HG03442 (cell line): Measurements from ENCODE around the gene GPALPP1.
"Not testable (repeated sequence)": the region's sequence is repeated elsewhere in the genome, so short reads cannot be mapped to it uniquely, and the experiment has no call there.

Source experiments
- ATAC-seq: cut with Tn5 transposase; IDR thresholded peaks from one replicate; pipeline ENCODE4 v1.9.1; 2021; ENCODE audit warnings: mild to moderate bottlenecking, moderate library complexity; ENCODE audit not compliant: unreplicated experiment

Gene GPALPP1, protein sequence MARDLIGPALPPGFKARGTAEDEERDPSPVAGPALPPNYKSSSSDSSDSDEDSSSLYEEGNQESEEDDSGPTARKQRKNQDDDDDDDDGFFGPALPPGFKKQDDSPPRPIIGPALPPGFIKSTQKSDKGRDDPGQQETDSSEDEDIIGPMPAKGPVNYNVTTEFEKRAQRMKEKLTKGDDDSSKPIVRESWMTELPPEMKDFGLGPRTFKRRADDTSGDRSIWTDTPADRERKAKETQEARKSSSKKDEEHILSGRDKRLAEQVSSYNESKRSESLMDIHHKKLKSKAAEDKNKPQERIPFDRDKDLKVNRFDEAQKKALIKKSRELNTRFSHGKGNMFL

DNA sequence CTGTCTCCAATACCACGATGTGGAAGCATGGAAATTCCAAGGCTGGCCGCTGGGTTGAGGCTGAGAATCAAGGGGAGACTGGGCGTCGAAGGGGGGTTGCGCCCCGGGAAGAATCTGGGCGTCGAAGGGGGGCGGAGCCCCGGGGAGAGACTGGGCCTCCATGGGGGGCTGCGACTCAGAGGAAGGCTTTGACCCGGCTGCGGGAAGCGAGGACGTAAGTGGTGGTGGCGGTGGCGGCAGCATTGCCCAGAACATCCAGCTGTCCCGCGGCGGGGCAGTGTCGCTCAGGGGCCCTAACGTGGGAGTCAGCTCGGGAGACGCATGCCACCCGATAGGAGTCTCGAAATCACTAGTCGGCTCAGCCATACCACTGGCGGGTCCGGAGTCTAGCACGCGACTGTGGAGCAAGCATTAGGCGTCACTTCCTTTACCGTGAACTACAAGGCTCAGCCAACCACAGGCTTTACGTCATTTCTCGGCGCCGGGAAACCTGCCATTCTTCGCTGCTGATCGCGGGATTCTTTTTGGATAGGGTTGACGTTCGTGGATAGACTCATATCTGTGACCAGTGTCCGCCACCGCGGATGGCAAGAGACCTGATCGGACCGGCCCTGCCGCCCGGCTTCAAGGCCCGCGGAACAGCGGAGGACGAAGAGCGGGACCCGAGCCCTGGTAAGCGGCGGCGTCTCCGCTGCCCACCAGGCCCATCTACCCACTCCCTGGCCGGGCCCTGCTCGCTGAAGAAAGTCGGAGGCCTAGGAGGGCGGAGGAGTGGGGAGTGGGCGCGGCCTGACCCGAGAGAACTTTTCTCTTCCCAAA is at the start of gene GPALPP1, which contains the start of gene NUFIP1:
GPALPP1 (plus strand) TSS at position 468 of the 819 bp plus-strand sequence; CDS start at position 585, 117 bp downstream.
NUFIP1 (minus strand) TSS at position 401 of the 819 bp plus-strand sequence; CDS start at position 366, 35 bp downstream.
- peak; percentile 98 for ATAC-seq

DNA sequence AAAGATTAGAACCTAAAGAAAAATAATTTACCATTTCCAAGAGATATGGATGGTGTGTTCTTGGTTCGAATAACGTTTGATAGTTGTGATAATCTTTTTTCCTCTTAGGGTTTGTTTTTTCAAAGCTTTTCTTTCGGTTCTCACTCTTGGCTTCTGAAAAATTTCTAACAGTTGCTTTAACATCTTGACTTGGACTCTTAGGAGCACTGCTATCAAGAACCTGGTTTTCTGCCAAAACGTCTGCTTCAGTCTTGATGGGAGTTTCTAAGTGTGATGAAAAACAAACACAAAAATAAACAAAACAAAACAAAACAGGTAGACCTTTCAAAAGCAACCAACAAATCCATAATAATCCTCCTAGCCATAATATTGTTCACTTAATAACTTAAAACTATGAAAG is 45.9 kb upstream of the GPALPP1 start:
- not testable (repeated sequence) for ATAC-seq

DNA sequence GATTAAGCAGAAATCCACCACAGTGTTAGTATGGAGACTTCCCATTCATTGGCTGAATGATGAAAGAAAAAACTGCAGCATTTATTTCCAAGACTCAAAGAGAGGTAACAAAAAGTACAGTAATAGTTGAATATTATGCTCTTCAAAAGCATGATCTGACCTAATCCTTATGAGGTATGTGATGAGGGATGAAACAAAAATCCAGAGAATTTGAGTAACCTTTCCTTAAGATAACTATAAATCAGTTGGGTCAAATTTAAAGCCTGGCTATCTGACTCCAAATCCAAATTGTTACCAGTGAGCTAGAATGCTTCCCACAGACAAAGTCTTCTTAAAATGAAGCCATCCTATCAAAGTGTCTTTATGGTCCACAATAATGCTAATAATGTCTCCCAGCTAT is 38.2 kb upstream of the GPALPP1 start:
- no peak for ATAC-seq

DNA sequence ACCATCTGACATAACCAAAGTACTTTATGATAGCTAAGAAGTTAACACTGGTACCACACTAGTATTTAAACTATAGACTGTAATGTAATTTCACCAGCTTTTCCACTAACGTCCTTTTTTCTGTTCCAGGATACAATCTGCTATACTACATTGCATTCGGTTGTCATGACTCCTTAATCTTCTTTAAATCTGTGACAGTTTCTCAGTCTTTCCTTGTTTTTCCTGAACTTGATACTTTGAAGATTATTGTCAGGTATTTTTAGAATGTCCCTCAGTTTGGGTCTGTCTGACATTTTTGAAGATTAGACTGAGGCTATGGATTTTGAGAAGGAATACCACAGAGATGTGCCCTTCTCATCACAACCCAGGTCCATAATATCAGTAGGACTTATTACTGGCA is 36.7 kb upstream of the GPALPP1 start:
- no peak for ATAC-seq

DNA sequence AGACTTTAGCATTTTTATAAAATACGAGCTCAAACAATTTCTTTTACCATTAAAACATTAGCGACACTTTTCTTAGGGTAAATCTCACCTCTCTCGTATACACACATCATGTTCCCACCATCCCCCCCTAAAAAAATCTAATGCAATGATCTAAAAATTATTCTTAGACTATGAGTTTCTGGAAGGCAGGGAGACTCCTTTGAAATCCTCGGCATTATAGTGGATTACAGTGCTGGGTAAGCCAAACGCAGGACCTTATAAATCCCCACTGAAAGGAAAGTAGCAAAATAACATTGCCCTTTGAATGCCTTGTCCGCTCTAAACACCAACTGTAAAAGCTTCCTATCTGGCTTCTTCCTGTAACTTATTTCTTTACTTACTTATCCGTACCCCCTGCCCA is 35.1 kb upstream of the GPALPP1 start:
- ATAC-seq = no peak

DNA sequence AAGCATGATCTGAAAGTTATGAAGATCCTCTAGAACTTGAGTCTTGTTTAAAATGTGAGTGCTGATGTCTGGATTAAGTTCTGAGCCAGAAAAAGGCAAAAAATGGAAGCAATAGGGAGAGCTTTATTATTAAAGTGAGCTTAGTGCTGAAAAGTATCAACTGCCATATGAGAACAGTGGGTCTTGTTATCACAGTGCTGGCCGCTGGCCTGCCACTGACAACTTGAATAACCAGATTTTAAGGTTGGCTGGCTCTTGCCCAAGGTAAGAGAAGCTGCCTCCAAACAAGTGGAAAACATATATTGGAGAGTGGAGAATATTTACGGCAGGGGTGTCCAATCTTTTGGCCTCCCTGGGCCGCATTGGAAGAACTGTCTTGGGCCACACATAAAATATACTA is 33.9 kb upstream of the GPALPP1 start:
- ATAC-seq = no peak

DNA sequence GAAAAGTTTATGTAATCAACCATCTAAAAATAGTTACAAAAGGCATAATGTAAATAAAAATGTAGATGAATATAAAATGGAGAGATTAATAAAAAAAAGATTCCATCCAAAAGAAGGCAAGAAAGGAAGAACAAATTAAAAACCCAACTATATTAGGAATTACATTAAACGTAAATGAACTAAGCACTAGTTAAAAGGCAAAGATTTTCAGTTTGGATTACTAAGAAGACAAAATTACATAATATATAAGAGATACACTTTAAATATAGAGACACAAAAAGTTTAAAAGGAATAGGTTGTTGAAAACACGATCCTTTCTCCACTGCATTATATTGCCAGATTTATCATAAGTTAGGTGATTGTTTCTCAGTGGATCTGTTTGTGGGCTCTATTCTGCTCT is 27.3 kb upstream of the GPALPP1 start:
- ATAC-seq = no peak

DNA sequence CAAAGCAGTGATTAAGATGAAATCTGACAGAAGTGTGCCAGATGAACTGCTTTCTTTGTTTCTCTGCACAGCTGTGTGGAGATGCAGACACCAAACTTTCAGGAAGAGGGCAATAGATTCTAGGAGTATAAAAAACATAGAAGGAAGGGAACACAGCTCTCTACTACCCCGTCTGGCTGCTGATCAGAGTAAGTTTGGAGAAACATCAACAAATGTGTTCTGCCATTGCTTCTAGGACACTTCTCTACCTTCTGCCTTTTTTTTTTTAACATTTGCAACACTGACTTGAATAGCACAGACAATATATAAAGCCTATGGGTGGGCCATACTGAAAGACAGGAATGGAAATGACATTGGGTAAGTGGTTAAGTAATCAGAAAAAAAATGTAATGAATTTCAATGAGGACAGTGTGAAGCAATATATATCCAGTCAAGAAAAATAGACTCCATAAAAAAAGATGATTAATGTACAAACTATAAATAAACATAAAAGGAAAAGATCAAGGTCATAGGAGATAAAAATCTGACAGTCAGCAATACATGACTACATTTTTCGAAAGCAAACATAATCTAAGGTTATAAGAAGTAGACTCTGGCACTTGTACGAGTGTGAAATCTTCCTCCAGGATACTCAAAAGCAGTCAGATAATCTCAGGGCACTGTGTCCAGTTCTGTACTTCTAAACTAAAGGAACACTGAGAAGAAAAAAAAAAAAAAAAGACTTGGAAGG is 21.5 kb upstream of the GPALPP1 start:
- ATAC-seq = no peak

DNA sequence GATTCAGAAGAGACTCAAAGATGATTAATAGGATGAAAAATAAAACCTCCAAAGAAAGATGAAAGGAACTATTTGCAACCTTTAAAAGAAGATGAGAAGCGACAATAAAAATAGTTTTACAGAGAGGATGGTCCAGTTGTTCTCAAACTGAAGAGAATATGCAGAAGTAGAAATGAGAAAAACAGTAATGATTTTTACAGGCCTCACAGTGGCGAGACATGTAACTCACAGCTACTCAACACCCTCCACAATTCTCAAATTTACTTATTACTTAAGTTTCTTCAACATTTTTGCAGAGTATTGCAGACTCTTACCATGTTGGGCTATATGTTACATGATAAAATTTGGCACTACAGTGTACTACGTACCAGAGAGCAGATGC is 20.9 kb upstream of the GPALPP1 start:
- ATAC-seq = no peak

DNA sequence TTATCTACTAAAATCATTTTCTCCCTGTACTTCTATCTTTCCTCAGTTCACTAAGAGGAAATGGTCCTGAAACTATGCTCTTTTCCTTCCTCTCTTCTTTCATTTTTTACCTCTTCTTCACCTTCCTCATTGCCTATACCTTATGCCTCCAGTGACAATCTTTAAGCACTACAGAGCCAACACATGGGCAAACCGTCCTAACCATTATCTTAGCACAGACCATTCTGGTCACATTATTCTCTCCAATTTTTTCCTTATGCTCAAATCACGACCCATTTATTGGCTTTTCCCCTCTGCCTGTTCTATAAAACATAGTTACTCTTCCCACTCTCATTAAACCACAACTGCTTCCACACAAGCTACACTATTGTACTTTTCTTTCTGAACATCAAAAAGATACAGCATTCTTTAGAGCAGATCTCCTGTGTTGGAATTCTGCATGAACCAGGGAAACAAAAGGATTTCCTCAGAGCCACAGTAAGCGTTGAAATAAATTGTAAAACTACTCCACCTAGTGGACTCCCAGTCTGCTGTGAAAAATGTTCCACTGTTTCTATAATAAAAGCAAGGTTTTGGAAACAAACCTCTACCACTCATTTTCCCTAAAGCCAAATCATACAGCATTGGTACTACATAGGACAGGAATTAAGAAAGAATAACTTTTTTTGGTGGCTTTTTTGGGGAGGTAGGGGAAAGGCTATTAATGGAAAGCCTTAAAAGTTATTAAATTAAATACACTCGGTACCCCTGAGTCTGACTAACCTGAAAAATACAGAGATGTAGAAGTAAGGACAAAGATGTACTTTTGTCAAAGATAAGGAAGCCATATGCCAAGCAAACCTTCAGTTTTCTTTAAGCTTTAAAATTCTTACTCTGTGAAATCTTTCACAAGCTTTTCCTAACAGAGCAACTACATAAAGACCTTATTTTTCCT is 19.5 kb upstream of the GPALPP1 start:
- ATAC-seq = no peak

DNA sequence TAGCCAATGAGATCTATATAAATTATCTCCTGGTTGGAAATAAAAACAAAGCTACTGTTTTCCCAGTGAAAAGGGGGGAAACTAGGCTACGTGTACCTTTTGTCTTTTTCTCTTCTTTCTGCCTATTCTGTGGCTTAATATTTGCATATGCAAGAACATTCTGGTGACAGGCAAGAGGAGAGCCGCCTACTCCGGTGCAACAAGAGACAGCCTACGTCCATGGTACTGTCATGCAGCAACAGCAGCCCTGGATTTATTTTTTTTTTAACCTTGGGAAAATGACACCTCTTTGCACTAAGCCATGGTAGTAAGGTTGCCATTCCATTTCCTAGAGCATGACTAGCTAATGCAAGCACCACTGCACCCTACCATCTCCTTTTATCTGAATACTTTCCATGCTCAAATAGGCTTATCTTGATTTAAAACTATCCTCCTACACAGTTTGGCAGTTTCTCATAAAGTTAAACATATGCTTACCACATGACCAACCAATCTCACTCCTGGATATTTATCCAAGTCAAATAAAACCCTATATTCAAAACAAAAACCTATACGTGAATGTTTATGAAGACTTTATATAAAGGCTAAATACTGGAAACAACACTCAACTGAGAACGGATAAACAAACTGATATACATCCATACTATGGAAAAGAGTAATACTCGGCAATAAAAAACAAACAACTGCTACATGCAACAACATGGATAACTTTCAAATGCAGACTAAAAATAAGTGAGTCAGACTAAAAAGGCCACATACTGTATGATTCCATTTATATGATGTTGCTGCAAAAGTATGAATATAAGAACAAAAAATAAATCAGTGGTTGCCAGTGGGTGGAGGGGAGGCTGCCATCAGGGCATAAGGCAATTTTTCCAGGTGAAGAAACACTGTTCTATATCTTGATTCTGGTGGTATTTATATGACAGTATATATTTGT is 17.4 kb upstream of the GPALPP1 start:
- ATAC-seq = no peak

DNA sequence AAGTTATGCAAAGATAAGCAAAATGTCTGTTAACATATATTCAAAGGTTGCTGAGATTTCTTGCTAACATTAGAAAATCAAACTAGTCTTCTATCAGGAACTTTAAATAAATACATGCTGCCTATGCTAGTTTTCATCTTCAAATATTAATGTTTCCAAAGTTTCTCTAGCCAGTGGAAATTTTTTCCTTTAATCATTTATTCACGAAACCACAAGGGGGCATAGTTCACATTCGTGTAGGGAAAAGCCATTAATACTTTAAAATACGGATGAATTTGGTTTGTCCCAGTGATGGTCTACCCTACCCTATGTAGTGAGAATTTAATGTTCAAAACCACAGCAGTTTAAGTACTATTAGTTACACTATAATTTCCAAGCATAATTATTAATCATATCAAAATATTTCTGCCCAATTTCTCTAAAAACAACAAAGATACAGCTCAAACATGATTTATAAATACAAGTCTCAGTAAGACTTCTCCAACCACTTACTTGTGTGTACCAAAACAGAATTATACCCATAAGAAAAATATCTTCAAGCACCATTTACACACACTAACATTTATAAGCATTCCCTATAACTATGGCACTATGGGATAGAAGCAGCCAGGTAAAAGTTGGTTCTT is 16.3 kb upstream of the GPALPP1 start:
- no peak for ATAC-seq

DNA sequence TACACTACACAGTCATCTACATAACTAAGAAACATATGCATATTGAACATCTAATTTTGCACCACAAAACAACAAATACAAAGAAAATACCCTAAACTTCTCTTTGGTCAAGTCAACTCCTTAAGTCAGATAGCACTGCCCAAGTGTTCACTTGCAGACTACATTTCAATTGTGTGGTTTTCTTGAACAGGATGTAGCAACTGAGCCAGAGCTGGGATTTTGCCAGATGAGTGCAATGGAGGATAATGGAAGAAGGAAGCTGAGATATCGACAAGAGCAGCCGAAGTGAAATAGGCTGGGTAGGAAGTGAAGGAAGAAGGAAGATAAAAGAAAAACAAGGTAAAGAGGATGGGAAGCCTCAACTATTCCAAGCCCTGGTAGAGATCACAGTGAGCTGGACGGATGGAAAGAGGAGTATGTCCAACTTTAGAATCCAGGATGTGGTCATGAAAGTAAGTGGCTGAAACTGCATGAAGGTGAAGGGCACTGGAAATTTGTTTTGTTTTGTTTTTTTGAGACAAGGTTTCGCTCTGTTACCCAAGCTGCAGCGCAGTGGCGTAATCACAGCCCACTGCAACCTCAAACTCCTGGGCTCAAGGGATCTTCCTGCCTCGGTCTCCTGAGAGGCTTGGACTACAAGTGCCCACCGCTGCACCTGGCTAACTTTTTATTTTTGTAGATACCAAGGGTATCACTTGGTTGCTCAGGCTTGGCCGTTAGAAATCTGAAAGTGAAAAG is 15.1 kb upstream of the GPALPP1 start:
- no peak for ATAC-seq

DNA sequence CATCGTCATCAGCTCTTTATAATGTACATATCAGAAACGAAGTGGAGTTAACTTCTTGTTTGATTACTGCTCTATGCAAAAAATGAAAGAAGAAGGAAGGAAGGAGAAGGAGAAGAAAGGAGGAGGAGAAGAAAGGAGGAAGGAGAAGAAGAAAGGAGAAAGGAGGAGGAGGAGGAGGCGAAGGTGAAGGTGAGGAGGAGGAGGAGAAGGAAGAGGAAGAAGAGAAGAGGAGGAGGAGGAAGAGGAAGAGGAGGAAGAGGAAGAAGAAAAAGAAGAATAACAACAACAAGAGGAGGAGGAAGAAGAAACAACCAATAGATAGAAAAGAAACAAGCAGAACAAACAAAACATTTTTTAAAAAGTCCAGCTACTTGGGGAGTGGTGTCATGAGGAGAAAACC is 13.1 kb upstream of the GPALPP1 start:
- no peak for ATAC-seq

DNA sequence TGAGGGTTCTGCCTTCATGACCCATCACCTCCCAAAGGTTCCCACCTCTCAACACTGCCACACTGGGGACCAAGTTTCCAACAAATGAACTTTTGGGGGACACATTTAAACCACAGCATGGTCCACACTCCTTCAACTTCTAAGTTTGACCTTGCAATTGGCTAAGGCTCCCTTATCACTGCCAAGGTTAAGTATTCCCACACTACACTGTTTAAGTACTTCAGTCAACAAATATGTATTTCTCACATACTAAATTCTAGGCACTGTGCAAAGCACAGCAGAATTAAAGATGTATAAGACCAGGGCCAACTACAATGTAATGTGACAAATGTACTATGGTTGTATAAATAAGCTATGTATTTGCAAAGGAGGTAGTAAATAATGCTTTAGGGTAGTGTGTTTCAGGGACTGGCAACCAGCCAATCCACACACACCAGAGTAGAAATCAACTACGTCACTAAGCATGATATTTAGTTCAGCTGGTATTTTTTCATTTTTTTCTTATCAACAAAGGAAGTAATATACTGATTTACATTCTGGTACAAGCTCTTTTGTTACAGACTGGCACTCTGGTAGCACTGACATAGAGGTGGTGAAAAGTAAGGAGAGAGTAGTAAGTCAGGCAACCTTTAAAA is 12.3 kb upstream of the GPALPP1 start:
- no peak for ATAC-seq

DNA sequence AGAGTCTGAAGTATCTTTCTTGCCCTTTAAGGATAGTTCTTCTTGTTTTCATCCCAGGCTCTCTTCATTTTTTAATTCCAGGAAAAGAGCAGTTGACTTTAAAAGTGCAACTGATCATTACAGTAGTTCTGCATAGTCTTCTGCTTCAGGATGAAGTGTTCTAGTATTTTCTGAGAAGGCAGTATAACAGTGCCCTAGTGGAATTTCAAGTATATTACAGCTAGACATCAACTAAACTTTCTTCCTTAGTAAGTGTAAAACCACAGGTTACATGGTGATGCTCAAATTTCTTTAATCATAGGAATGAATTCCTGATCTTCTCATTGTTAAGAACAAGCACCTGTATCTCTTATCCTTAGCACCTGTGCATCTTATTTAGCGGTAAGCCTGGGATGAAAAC is 11.0 kb upstream of the GPALPP1 start:
- no peak for ATAC-seq

DNA sequence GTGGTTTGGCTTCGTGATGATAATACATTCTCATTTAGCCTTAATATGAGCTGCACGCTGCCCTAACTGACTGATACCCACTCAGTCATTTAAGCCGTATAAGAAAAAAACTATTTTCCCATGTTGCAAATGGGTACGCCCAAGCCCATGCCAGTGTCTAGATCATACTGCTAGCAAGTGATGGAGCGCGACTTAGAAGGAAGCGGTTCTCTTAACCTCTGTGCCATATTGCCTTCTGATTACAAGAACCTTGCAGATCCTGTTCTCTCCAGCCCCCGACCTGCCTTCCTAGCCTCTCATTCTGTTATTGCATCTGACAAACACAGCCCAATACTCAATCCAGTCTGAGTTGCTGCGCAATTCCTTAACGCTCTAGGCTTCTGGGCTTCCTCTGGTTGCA is 603 bp downstream of the GPALPP1 start:
- ATAC-seq = no peak

DNA sequence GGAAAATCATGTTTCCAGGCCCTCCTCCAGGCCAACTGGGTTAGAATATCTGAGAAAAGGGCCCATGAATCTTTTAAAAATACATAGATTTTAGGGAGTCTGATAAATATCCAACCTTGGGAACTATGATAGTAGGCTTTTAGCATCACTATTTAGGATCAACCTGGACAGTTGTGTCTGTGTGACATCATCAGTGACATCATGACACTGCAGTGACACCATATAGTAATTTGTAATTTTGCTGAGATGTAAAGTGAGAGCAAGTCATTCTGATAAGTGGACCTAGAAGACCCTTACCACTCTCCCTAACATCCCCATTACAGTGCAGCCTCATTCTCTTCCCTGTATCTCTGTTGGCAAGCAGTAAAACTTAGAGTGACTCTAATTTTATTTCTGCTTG is 14.1 kb downstream of the GPALPP1 start:
- ATAC-seq = no peak
